Head of caudate nucleus (tissue), 42 donors: Measurements from ENCODE around the gene SEPTIN5.

ENCODE experiments used
- DNase-seq, 42 donors: peaks; one replicate each; pipeline versions ENCODE4 v3.0.0 to v3.0.0-alpha.2; 2020 to 2021; ENCODE audit warnings: mixed read lengths in 7 of 42
- intact Hi-C: fragments of 100-400 bp; cut with DNase I; formaldehyde crosslinking; loops from one replicate; pipeline ENCODE4 v1.15.0; 2022

Gene SEPTIN5

GRCh38 chr22:19700790-19701419 is 13.4 kb upstream of the SEPTIN5 start:
- peak in 4 of 42 donors; percentile 9 to 20 (median 15) for DNase-seq
- intact Hi-C loops: no loop called here

GRCh38 chr22:19701420-19702145 is 12.7 kb upstream of the SEPTIN5 start:
- intact Hi-C loops: no loop called here

DNA sequence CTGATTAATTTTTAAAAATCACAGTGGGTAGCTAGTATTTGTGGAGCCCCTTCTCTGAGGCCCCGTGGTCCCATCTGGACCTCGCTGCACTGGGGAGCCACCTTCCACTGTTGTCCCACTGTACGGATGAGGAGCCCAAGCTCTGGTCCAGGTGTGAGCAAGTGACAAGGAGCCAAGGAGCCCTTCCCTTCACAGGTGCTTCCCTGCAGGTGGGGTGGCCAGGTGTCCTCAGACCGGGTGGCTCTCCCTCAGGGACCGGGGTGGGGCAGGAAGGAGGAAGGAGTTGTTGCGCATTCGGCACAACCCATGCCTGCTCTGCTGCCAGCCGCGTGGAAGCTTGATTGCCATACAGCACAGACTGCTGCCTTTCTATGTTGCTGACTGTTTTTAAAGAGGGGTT is 10.4 kb upstream of the SEPTIN5 start:
- DNase-seq: peak in 10 of 42 donors; percentile 0 to 30 (median 18)
- intact Hi-C loops: no loop called here

More at GRCh38 chr22:19701420-19702145, 12.7 kb upstream of the SEPTIN5 start:
- DNase-seq: peak in 6 of 42 donors; percentile 5 to 30 (median 16)

- DNase-seq: peak in 6 of 42 donors; percentile 1 to 37 (median 8)
Measured at GRCh38 chr22:19704355-19705015, 9.8 kb upstream of the SEPTIN5 start.

GRCh38 chr22:19705181-19705934 is 8.9 kb upstream of the SEPTIN5 start:
- intact Hi-C loops: no loop called here
- DNase-seq: peak in 8 of 42 donors; percentile 6 to 31 (median 12)

More at GRCh38 chr22:19704355-19705015, 9.8 kb upstream of the SEPTIN5 start:
- intact Hi-C loops: no loop called here

GRCh38 chr22:19706661-19707151 is 7.6 kb upstream of the SEPTIN5 start:
- peak in 2 of 42 donors; percentile 3 to 11 for DNase-seq
- intact Hi-C loops: no loop called here

DNA sequence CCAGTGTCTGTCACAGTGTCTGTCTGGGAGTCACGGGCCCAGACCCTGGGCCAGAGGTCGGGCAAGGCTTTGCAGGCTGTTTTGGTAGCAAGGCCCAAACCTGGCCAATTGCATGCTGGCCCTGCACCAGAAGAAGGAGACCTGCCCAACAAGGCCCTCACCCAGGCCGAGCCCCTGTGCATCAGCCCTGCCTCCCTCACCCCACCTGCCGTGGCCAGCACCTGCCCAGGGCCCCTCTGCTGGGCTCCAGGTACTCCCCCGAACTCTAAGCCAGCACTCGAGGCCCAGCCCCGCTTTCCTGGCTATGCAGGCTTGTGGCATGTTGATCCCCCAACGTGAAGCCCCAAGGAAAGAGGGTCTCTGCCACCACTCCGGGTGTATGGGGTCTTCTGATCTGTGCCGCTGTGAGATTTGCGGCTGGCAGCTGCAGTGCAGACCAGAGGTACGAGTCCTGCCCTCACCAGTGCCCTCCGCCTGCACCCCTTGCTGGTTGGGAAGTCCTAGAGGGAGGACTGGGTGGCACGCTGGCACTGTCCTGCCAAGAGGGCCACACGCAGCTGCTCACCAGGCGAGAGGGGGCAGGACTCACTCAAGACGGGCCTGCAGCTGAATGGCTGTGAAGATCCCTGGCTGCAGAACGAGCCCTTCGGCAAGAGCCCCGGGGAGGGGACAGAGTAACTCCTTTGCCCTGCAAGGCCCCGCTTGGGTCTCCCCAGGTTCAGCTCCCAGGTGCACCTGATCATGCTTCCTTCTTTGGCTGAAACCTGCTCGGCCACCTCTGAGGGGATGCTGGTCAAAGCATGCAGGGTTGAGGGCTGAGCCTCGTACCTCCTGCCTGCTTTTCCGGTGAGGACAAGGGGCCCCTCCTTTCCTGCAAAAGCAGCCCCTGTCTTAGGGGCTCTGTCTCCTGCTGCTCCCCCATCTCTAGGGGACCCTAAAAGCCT is 6.7 kb upstream of the SEPTIN5 start:
- intact Hi-C loops: no loop called here
- DNase-seq: peak in 2 of 42 donors; percentile 4 to 18

- DNase-seq: peak in 2 of 42 donors; percentile 5 to 23
- intact Hi-C loops: no loop called here
Measured at GRCh38 chr22:19708321-19709011, 5.8 kb upstream of the SEPTIN5 start.

- intact Hi-C loops: no loop called here
- peak in 1 of 42 donors; percentile 3 for DNase-seq
Measured at GRCh38 chr22:19709063-19709769, 5.1 kb upstream of the SEPTIN5 start.

DNA sequence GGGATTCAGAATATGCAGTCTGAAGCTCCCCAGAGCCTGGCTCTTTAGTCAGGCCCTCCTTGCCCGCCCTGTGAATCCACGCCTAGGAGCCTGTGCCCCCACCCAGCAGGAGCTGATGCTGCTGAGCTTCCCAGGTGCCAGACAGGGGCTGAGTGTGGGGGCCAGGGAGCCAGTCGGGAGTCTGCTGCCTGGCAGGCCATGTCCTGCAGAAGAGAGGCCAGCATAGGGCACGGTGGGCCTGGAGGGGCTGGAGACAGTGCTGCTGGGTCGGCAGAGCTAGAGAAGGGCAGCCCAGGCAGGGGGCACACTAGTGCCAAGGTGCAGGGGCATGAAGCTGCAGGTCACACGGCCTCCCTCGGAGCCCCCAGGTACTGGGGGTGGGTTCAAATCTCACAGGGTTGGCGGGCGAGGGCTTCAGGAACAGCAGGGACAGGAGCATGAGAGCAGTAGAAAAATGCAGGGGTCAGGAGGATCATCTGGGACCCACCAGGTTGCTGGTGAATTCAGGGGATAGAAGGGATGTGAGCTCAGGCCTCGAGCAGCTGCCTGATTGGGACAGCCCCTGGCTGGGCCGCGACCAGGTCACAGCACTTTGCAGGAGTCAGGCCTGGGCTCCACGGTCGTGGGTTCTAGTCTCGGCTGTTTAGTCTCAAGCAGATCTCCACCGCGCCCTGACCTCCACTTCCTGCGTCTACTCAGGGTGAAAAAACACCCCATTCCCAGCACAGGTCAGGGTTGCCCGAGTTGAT is 4.1 kb upstream of the SEPTIN5 start:
- intact Hi-C loops: no loop called here
- no peak for DNase-seq

DNA sequence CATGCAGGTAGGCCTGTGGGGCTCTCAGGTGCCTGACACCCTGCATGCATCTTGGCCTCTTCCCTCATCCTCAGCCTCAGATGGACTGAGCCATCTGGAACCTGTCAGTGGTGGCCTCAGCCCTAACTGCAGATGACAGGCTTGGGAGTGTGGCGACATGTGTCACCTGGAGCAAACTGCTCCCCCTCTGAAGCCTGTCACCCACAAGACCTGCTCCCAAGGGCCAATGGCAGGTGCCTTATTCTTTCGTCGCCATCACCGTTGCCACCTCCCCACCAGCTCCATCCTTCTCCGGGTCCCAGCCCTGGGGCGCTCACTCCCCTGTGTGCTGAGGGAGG is 3.6 kb upstream of the SEPTIN5 start:
- no peak for DNase-seq

DNA sequence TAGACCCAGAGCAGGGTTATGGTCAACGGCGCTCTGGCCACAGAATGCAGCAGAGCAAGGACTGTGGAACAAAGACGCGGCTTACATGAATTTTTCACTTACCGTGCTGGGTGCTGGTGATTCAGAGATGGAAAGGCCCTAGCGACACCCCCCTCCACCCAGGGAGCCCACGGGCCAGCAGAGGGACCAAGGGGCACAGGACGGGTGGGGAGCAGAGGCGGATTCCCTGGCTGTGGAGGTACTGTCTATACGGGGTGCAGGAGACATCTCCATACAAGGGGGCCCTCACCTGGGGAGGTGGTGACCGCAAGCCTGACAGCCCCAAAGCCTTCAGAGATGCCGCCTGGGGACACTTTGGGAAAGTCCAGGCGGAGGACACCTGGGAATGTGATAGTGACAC is 1.1 kb upstream of the SEPTIN5 start:
- DNase-seq: no peak
- intact Hi-C loops: no loop called here

More for the DNA sequence above, 3.6 kb upstream of the SEPTIN5 start:
- intact Hi-C loops: no loop called here

- intact Hi-C loops: no loop called here
- DNase-seq: no peak
Measured at GRCh38 chr22:19713650-19714311, 522 bp upstream of the SEPTIN5 start.

DNA sequence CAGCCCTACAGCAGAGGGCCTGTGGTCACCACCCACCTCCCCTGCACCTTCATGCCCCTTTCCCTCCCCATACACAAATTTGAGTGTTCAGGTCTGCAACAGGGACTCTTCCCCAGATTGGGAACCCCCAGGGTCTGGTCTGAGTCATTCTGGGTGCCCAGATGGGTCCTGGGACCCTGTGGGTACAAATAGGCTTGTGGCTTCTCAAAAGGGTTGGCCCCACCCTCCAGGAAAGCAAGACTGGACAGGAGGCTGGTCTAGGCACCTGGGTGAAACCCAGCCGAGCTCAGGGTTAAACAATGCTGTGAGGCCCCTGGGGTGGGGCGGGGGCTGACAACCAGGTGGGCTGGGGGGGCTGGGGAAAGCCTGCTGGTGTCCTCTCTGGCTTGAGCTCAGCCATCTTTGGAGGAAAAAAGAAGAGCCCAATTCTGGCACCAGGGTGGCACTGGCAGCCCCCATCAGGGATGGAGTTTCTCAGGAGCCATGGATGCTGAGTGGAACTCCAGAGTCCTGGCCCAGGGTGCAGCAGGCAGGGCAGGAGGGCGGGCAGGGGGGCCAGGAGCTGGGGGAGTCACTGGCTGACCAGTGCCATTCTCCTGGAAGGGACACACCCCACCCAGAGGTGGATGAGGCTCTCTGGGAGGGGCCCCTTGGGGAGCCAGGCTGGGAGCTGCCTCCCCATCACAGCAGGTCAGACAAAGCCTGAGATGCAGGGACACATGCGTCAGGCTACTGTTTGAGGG is 1.1 kb downstream of the SEPTIN5 start:
- intact Hi-C loops: no loop called here
- DNase-seq: no peak
